ENCODE data around the gene KIAA1755. TPM values are rescaled to one million over a fixed set of nuclear protein-coding genes. Genes with fewer than 3 reads are reported as not detected.

Gene KIAA1755
- total RNA-seq, 1 donor from 2014 or later = 0.06 TPM

GRCh38 chr20:38171675-38172043 lies 88.9 kb downstream of the KIAA1755 start:
- H3K4me3 ChIP-seq (ENCODE audit: low read depth, low read length) = no peak overlapping the region
- no peak for DNase-seq (ENCODE audit: low read depth)
- TF ChIP-seq CTCF (conservative IDR thresholded peaks at IDR 0.05; ENCODE audit: low read depth, low read length) = no peak

- no peak overlapping the region for H3K4me3 ChIP-seq (ENCODE audit: low read depth, low read length)
- DNase-seq (ENCODE audit: low read depth) = no peak
- TF ChIP-seq CTCF (conservative IDR thresholded peaks at IDR 0.05; ENCODE audit: low read depth, low read length) = no peak
These were observed 89.5 kb downstream of the KIAA1755 start for GRCh38 chr20:38170826-38171674.

GRCh38 chr20:38170219-38170825 lies 90.2 kb downstream of the KIAA1755 start:
- DNase-seq (ENCODE audit: low read depth) = no peak
- no peak overlapping the region for H3K4me3 ChIP-seq (ENCODE audit: low read depth, low read length)
- TF ChIP-seq CTCF (conservative IDR thresholded peaks at IDR 0.05; ENCODE audit: low read depth, low read length) = no peak

GRCh38 chr20:38169636-38170193 lies 90.8 kb downstream of the KIAA1755 start:
- H3K4me3 ChIP-seq (ENCODE audit: low read depth, low read length) = no peak overlapping the region
- no peak for DNase-seq (ENCODE audit: low read depth)
- TF ChIP-seq CTCF (conservative IDR thresholded peaks at IDR 0.05; ENCODE audit: low read depth, low read length) = no peak

GRCh38 chr20:38168791-38169589 lies 91.5 kb downstream of the KIAA1755 start:
- no peak overlapping the region for H3K4me3 ChIP-seq (ENCODE audit: low read depth, low read length)
- TF ChIP-seq CTCF (conservative IDR thresholded peaks at IDR 0.05; ENCODE audit: low read depth, low read length) = no peak
- DNase-seq (ENCODE audit: low read depth) = no peak

- no peak for TF ChIP-seq CTCF (conservative IDR thresholded peaks at IDR 0.05; ENCODE audit: low read depth, low read length)
- peak; percentile 88 for DNase-seq (ENCODE audit: low read depth)
- H3K4me3 ChIP-seq (ENCODE audit: low read depth, low read length) = no peak overlapping the region
These were observed 92.4 kb downstream of the KIAA1755 start for GRCh38 chr20:38167851-38168760.
